ENCODE measurements around the gene FAM83E.

DNA sequence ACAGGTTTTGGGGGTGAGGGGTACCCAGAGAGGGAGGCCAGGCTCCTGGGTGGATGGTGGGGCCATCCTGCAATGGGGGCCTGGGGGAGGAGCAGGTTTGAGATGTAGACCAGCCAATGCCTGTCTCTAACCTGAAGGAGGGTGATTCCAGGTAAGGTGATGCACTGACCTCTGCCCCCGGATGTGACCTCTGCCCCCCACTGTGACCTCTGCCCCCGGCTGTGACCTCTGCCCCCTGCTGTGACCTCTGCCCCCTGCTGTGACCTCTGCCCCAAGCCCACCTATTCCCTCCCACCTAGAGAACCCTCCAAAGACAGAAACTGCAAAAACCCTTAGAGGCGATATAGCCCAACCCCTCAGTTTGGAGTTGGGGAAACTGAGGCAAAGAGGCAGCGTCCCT lies 18.6 kb downstream of the FAM83E start:
- TF ChIP-seq CTCF (IDR thresholded peaks at IDR 0.05) (no peak), E2F1 (CRISPR knock-in tag; IDR thresholded peaks at IDR 0.05) (no peak), ZNF425 (CRISPR knock-in tag; conservative IDR thresholded peaks at IDR 0.05) (no peak), HMGXB4 (CRISPR knock-in tag; IDR thresholded peaks at IDR 0.05) (no peak), NR1H2 (CRISPR knock-in tag; IDR thresholded peaks at IDR 0.05) (no peak), ZNF317 (CRISPR knock-in tag; IDR thresholded peaks at IDR 0.05; ENCODE audit: borderline replicate concordance, low read depth) (no peak)
- TF ChIP-seq, protein P1, sequence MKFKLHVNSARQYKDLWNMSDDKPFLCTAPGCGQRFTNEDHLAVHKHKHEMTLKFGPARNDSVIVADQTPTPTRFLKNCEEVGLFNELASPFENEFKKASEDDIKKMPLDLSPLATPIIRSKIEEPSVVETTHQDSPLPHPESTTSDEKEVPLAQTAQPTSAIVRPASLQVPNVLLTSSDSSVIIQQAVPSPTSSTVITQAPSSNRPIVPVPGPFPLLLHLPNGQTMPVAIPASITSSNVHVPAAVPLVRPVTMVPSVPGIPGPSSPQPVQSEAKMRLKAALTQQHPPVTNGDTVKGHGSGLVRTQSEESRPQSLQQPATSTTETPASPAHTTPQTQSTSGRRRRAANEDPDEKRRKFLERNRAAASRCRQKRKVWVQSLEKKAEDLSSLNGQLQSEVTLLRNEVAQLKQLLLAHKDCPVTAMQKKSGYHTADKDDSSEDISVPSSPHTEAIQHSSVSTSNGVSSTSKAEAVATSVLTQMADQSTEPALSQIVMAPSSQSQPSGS (CRISPR knock-in tag; IDR thresholded peaks at IDR 0.05; ENCODE audit: borderline replicate concordance, low read depth) = no peak
- TF ChIP-seq, protein P2, sequence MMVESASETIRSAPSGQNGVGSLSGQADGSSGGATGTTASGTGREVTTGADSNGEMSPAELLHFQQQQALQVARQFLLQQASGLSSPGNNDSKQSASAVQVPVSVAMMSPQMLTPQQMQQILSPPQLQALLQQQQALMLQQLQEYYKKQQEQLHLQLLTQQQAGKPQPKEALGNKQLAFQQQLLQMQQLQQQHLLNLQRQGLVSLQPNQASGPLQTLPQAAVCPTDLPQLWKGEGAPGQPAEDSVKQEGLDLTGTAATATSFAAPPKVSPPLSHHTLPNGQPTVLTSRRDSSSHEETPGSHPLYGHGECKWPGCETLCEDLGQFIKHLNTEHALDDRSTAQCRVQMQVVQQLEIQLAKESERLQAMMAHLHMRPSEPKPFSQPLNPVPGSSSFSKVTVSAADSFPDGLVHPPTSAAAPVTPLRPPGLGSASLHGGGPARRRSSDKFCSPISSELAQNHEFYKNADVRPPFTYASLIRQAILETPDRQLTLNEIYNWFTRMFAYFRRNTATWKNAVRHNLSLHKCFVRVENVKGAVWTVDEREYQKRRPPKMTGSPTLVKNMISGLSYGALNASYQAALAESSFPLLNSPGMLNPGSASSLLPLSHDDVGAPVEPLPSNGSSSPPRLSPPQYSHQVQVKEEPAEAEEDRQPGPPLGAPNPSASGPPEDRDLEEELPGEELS (CRISPR knock-in tag; IDR thresholded peaks at IDR 0.05) = no peak
